Thyroid gland (tissue), 4 donors: ENCODE data around the gene EIF6.

Experiments
- CTCF ChIP-seq, 6 experiments: fragments of 200-600 bp in 3 of 6; fragments of 450-650 bp in 3 of 6; sonication (generic) in 3 of 6; IDR thresholded peaks; one replicate each; pipeline ENCODE4 v1.5.1; 2016 to 2019; ENCODE audit warnings: antibody characterized with exemption in 6 of 6, mild to moderate bottlenecking in 2 of 6, inconsistent platforms in 1 of 6, moderate library complexity in 1 of 6
- POLR2A ChIP-seq, 2 donors: fragments of 450-650 bp; IDR thresholded peaks; one replicate each; pipeline ENCODE4 v1.6.1; 2017; ENCODE audit warnings: antibody characterized with exemption in 2 of 2, mild to moderate bottlenecking in 2 of 2, moderate library complexity in 1 of 2

GRCh38 chr20:35303382-35303734 lies 18.8 kb upstream of the EIF6 start:
- TF ChIP-seq CTCF (IDR thresholded peaks at IDR 0.05): no peak
- no peak for TF ChIP-seq POLR2A (IDR thresholded peaks at IDR 0.05)
